ENCODE data around the gene AHRR.
"Not testable (repeated sequence)": the region's sequence is repeated elsewhere in the genome, so short reads cannot be mapped to it uniquely, and the experiment has no call there.

AHRR gene

DNA sequence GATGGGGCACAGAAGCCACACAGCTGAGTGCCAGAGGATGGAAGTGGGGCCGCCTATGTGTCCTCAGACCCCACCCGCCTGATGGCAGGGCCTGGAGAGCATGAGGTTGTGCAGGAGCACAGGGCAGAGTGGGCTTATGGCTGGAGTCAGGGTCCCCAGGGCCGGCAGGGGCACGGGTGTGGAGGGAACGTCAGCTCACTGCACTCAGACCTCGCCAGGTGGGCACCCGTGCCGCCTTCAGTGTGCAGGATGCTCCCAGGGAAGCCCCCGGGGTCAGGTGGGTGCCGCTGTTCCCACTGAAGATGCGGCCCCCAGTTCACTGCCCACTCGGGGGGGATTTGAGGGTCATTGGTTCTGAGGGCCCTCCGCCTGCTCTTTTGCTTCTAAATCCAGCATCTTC is 156.4 kb downstream of the AHRR start:
- DNase-seq = no peak

DNA sequence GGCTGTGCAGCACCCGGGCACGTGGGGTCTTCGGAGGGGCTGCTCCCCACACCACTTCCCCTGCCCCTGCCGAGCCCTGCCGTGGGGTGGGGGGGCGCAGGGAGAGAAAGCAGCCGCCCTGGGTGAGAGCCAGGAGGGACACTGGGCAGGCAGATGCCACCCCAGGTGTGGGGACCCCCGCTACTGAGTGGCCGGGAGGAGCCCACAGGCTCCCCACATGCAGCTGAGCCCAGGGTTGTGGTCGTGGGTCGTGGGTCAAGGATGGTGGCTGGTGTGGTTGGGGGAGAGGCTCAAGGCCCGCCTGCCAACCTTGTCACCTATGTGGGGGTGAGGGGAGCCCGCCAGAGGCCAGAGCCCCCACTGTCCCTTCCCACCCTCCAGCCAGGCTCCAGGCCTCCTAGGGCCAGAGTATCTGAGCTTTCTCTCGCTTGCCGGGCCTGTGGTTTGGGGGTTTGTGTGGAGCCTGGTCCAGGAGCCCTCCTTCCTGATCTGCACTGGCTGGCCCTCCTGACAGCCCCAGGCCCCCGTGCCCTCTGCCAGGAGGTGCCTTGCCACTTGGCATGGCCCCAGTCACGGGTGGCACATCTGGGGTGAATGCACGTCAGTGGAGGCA is 157.0 kb downstream of the AHRR start:
- no peak for DNase-seq

DNA sequence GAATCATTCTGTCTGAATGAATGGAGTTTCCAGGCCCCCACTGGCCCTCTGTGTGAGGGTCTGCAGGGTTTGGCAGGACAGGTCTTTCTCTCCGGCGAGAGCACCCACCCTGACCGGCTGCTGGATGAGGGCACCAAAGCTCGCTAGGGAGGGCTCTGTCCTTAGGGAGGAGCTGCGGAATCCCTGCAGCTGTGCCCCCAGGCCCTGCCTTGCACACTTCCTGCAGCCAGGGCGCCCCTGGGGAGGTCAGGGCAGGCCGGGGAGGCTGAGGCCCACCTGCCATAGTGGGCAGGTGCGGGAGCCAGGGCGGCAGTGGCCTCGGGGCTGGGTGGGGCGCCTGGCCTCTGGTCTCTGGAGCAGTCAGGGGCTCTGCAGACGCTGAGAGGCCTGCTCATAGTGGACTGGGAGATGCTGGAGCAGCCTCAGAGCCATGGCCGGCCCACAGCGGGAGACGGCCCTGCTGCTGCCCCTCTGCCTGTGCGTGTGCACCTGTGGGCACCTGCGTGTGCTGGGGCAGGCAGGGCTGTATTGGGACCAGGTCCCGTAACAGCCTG is 157.5 kb downstream of the AHRR start:
- no peak for DNase-seq

DNA sequence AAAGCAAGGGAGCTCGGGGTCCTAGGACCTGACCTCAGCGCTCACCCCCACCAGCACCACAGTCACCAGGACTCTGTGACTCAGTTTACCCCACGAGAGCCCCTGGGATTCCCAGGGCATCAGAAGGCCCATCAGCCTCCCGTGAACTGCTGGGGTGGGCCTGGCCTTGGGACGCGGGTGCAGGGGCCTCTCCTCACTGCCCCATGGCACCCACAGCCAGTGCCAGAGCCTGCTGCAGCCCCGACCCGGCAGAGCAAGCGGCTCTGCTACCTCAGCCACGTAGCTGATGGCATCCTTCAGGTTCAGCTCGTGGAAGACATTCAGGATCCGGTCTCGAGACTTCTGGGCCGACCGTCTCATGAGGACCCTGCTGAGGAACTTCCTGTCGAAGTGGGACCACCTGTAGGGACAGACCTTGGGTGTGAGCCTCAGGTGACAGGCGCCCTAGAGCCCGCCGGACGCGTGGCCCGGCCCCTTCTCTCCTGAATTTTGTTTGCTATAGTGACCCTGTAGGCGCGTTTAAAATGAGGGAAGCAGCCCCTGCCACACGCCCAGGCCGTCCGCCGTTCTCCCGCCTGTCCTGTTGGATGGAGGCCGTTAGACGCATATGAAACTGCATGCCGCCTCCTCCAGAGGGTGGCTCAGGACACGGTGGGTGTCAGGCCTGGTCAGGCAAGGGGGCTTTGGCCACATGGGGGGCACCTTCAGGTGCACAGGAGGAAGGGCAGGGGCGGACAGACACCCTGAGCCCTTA is 158.2 kb downstream of the AHRR start:
- no peak for DNase-seq

DNA sequence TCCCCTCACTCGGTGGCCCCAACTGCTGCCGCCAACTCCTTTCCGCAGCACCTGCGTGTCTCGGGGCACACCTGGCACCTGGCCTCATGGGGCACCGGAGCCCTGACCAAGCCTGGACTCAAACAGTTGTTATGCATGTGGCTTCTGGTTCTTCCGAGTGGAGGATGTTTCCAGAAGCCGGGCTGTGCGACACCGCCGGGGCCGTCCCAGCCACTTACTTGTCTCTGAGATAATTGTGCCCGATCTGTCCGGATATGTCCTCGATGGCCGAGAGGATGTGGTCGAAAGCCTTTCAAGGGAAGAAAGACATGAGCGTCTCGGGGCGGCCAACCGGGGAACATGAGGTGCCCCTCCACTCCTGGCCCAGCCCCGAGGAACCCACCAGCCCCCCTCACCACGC is 159.8 kb downstream of the AHRR start:
- no peak for DNase-seq

DNA sequence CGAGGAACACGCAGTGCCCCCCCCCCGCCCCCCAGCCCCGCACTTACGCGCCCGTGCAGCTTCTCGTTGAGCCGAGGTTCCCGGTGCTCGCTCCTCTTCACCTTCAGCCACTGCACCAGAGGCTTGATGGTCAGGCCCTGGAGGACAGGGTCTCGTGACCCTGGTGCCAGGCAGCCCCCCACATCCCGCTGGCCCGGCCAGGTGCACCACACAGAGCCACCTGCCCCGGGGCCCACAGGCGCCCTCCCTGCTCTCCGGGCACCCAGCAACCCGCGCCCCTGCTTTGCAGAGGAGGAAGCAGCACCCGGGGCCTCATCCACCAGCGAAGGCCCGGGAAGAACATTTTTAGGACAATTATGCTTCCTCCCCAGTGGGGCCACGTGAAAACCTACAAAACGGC is 160.5 kb downstream of the AHRR start:
- DNase-seq = no peak

DNA sequence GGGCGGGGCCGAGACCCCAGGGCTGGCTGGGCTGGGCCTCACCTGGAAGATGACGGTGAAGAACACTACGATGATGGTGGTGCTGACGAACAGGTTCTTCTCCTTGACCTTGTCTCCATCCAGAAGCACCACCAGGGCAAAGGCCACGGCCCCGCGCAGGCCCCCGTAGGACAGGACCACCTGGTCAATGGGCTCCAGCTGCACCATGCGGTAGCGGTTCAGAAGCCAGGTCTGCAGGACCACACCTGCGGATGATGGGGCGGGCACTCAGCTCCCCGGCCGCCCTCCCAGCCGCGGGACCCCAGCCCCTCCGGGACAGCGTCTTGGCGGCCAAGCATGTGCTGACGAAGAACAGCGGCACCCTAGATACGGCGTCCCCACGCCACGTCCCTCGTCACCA is 161.0 kb downstream of the AHRR start:
- no peak for DNase-seq

DNA sequence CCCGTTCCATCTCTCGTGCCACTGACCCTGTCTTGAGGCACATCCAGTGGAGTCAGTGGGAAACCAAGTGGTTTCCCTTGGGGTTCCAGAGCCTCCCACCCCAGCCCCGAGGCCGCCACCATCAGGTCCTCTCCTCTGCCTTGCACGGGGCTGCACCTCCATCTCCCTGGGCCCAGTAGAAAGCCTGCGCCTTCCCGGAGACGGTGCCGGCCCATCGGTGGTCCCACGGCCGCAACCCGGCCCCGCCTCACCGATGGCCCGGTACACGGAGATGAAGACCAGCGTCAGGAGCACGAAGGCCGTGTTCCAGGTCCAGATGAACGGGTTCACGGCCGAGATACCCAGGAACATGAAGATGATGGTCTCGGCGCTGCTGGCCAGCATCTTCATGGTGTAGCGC is 161.5 kb downstream of the AHRR start:
- DNase-seq = no peak

DNA sequence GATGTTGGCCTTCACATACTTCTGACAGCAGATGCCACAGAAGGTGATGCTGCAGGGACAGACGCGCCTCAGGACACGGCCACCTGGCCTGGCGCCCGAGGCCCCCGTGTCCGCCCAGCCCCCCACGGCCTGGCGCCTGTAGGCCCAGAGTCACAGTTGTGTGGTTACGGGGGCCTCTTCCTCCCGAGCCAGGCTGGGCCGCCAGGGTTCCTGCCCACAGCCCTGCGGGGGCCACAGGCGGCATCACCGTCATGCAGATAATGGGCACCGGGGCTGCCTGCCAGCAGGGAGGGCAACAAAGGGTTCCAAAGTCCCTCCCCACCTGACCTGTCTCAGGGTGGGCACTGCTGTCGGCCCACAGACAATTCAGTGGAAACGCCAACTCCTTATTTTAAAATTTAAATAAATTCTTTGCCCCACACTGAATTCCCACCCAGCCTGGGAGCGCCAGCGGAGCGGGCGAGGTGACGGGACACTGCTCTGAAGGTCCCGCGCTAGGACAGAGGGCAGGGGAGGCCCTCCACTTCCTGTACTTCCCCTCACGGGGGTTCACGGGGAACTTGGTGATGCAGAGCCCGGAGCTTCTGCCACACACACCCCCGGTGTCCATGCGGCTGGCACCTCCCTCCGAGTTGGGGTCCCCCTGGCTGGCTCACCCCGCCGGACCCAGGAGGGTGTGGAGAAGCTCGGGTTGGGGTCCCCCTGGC is 162.1 kb downstream of the AHRR start:
- DNase-seq = no peak

DNA sequence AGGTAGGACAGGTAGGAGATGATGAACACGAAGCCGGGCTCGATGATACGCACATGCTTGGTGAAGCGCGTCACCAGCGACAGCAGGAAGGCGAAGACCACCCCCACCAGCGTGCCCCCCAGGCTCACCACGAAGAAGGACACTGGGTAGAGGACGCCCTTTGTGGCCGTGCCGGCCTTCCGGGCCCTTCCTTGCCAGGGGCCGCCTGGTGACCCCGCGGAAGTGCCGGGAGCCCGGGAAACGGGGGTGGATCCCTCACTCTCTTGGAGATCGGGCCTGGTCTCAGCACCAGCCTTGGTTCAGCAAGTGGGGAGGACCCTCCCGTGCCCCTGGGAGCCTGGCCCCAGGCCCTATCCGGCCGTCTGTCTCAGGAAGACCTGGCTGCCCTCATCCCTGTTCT is 163.0 kb downstream of the AHRR start:
- no peak for DNase-seq

DNA sequence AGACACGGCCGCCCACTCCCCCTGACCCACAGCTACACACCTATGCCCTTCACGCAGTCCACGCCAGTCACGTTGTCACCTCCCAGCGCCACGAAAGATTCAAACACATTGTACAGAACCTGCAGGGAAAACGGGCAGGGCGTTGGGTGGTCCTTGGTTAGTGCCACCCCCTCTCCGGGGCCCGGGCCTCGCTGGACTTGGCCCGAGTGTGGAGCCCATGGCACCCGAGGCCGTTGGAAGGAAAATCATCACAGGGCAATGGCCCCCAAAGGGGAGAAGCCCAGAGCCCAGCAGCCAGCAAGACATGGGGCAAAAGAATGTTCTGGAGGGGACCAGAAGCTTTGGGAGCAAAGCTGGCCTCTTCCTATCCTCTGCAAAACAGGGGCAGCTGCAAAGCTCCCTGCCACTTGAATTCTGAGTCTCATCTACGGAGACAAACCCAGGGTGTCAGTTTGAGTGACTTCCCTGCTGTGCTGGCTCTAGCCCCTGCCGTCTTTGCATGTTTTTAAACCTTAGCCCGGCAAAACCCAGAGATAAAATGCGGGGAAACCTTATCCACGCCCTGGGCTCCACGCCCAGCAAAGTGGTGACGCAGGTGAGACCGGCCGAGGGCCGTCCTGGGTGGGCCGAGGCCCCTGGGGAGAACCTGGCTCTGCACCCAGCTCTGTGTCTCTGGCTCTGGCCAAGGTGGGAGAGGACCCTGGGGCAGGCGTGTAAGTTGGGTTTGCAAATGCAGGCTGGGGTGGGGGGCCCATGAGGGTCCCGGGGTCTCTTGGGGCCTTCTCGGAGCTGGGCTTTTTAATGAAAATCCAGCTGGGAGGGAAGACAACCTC is 163.8 kb downstream of the AHRR start:
- DNase-seq = no peak

DNA sequence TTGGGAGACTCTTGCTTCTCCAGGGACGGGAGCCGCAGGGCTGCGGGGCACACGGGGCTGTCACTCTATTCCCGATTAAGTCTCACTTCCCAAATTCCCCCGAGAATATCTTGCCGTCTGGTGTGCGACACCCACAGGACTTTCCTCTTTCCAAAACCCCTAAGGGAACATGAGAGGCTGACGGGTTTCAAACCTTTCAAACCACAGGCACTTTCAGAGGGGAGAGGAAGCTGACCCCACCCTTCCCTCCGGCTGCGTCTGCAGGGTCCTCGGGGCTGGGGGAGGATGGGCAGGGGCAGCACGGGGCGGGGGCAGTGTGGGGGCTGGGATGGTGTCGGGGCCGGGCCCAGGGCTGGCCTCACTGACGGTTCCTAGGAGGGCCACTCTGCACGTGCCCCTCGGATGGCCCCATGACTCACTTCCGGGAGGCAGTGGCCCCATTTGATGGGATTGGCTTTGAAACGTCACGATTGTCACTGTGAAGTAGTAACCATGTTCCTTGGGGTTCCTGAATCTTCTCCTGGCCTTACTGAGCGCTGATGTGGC is 164.5 kb downstream of the AHRR start:
- DNase-seq = peak; percentile 30 to 35

DNA sequence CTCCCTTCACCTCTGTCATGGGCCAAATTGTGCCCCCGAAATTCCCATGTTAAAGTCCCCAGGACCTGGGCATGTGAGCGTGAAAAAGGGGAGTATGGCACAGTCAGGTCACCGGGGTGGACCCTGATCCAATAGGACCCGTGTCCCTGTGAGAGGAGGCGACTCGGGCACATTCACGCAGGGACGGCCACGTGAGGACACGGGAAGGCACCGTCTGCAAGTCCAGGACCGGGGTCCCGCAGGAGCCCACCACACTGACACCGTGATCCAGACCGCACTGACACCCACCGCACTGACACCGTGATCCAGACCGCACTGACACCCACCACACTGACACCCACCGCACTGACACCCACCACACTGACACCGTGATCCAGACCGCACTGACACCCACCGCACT is 165.1 kb downstream of the AHRR start:
- DNase-seq = not testable (repeated sequence)
